GM21619 (cell line): ENCODE results near the gene HHATL.

ENCODE experiments used
- ATAC-seq: cut with Tn5 transposase; IDR thresholded peaks from one replicate; pipeline ENCODE4 v1.9.1; 2021; ENCODE audit not compliant: unreplicated experiment

Gene HHATL

GRCh38 chr3:42702066-42702951, at the start of gene HHATL:
TSS of gene HHATL (minus strand) at chr3:42702798. CDS start at chr3:42700826, 1,972 bp downstream.
- ATAC-seq, result no peak

GRCh38 chr3:42751609-42752008, 49.0 kb upstream of the HHATL start:
- no peak for ATAC-seq

DNA sequence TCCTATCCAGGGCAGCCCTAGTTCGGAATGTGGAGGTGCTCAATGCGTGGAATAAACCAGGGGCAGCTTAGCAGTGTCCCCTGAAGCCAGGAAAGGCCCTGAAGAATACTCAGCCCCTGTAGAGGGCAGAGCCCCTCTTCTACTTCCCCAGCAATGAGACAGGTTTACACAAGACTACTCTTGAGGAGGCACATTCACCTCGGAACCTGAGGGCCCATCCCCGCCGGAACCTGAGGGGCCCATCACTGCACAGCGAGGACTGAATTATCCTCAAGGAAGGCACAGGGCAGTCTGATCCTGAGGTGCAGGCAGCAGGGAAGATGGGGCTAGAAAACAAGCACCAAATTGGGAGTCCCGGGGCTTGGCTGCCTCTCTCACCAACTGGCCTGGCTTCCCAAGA, 48.2 kb upstream of the HHATL start:
- ATAC-seq, result no peak

DNA sequence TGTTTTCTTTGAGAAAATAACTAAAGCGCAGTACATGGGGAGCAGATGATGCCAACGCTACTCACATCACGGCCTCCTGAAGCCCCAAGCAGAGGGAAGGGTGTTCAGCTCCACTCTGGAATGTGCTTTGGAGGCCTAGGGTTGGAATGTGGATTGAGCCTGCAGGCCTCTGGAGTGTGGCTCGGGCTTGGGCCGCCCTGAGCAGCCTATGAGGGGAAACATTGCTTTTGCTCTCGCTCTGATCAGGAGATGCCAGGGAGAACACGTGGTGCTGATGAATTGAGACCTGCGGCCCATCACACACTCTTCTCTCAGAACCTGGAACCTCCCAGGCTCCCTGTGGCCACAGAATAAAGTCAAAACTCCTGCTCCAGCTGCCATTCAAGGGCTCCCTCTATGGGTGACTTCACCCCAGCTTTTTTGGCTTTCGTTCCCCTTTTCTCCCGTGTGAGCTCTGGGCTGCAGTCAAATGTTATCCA, 47.2 kb upstream of the HHATL start:
- no peak for ATAC-seq

- ATAC-seq, result no peak
These were observed 46.6 kb upstream of the HHATL start for GRCh38 chr3:42749025-42749752.

GRCh38 chr3:42747581-42747980, 45.0 kb upstream of the HHATL start:
- no peak for ATAC-seq

DNA sequence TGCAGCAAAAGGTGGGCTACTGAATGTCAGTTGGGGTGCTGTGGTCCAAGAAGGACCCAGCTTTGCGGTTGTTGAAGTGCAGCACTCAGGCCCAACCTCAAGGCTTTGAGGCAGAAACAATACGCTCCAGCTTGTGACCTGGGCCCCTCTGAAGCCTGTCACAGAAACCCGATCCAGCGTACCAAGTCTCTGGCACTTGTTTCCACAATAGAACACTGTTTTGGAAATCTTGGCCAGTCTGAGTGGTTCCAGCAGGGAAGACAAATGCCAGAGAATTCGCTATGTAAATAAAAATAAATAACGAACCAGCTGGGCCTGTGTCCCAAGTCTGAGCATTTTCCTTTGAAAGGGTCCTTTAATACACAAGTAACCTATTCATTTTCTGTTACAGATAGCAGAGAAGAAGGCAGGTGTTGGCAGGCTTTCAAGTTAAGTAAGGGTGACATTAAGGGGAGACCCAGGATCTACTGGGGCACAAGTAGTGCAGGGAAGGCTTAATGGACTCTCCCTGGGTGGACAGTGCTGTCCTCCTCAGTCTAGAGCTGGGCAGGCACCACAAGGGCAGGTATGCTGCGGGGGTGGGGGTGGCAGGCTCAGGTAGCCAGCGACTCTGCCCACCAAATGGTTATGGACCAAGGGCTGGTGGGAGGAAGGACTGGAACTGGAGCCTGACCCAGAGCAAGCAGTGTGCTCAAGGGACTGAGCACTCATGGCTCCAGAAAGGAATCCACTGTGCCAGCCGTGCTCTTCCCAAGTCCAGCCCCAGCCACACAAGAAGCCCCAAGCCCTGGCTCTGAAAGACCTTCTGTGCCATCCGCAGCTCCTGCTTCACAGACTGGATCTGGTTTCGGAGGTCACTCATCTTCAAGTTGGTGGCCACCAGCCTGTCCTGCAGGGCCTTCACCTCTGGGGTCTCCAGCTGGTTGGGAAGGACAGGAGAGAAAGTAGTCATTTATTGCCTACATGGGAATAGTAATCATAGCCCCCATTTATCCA, 44.2 kb upstream of the HHATL start:
- ATAC-seq, result no peak

DNA sequence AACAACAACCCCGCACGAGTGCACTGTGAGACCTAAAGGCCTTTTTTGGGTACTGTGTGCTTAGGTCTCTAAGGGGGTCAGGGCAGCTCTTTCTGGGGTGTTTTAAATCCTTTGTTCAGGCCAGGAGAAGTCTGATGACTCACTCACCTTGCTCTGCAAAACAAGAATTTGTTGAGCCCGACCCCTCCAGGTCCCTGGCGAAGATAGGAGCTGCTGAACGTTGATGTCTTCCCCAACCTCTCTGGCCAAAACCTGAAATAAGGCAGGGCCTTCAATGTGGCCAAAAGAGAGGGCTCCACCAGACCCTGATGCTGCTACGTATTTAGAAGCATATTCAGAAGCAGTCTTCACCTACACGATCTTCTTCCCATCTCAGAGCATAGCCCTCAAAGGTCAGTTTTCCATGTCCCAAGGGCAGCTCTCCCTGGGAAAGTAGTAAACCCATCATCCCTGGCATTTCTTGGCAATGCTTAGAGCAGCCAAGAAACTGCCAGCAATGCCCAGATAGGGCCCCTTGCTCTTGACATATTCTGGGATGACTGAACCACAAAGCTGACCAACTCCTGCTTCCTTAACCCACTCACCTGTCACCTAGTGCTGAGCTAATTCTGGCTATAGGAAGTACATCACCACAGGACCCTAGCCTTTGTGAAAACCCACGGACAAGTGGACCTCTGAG, 43.3 kb upstream of the HHATL start:
- no peak for ATAC-seq

GRCh38 chr3:42745291-42745745, 42.7 kb upstream of the HHATL start:
- ATAC-seq, result no peak

GRCh38 chr3:42743204-42743995, 40.8 kb upstream of the HHATL start:
- no peak for ATAC-seq

- no peak for ATAC-seq
These were observed 40.1 kb upstream of the HHATL start for GRCh38 chr3:42742688-42743087.

DNA sequence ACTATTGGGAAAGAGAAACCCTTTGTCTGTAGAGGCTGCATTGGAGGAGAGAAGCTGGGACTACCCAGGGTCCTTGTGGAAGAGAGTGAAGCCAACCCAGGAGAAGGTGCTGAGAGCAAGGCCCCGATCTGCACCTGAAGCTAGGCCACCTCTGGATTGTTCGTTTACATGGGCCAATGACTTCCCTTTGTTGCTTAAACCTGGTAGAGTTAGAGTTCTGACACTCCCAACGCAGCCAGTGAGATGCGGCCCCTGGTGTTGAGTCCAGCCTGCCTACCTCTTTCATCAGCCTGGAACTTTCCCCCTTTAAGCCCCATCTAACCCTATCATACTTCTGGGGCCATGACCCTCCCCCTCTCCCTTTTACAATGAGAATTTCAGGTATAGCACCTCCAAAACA, 39.7 kb upstream of the HHATL start:
- no peak for ATAC-seq

DNA sequence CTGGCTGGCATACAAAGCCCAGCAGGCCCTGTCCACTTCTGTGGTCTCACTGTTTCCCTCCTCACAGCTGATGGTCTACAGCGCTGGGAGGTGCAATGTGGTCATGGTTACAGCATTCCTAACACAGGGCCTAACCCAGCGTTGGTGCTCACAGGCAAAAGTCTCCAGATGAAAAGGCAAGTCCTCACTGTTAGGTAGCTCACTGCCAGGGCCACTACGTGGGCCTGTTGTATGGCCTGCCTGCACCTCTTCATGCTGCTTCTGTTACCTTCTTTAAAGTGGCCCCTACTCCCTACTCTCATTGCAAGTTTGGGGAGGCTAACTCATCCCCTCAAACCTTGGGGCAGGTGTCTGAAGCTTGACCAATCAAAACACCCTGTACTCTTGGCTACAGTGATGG, 39.2 kb upstream of the HHATL start:
- no peak for ATAC-seq

DNA sequence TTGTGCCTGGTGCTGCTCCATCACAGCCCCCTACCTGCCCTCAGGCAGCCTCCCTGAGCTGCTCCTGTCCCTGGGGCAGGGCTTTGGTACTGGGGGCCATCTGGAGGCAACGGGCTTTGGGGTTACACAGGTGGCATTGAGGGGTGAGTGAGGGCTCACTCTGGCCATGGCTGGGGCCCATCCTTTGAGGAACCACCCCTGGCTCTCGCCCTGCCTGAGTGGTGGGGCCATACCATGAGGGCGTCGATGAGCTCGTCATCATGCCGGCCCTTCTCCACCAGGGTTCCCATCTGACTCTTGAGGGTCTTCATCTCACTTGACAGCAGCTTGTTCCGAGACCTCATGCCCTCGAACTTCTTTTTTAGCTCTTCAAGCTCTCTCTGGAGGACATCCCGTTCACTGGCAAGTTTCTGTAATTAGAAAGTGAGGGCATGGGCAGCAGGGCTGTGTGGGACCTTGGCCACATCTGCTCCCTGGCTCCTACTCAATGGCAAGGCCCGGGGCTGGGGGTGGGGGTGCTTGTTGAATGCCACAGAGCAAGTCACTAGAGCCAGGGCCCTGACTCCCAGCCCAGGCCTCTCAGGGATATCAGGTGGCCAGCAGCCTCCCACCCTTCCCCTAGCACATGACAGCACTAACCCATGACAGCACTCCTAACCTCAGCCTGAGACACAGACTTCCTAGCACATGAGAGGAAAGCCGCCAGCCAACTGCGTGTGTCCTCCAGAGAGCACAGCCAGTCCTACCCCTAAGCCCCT, 37.0 kb upstream of the HHATL start:
- no peak for ATAC-seq

DNA sequence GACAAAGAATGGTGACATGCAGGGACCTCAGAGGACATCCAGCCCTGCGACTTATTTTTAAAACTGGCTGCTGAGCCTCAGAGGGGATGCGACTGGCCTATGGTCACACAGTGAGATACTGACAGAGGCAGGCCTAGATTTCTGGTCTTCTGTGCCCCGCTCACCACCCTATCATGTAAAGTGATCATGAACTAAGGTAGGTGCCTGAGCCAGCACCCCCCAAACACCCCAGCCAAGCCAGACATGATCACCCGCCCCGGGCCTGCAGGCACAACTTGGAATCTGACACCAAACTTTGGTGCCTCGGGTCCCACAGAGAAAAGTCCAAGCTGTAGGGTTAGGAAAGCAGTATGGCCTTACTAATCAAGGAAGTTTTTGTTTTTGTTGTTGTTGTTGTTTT, 33.9 kb upstream of the HHATL start:
- no peak for ATAC-seq

DNA sequence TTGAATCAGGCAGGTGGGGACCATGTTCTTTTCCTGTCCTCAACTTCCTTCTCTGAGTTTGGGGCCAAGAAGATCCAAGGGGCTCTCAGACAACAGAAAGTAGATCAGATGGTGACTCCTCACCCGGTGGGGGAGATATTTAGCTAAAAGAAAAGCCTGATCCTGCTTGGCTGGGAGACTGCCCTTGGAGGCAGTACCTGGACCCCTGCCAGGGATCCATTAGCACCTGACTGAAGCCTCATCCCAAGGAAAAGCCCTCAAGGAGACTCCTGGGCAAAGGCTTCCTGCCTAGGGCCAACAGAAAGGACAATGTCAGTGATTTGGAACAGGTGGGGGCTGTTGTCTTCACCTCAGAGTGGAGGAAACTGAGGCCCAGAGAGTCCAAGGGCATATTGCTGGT, 33.5 kb upstream of the HHATL start:
- ATAC-seq, result no peak

- no peak for ATAC-seq
These were observed 33.0 kb upstream of the HHATL start for GRCh38 chr3:42735615-42736014.

- ATAC-seq, result no peak
These were observed 32.4 kb upstream of the HHATL start for GRCh38 chr3:42735019-42735418.
